Tongue (tissue), 2 donors: Measurements from ENCODE around the gene AP2B1. TPM values are rescaled to one million over a fixed set of nuclear protein-coding genes. Genes with fewer than 3 reads are reported as not detected.
"Not testable (repeated sequence)": the region's sequence is repeated elsewhere in the genome, so short reads cannot be mapped to it uniquely, and the experiment has no call there.

ENCODE experiments used
- DNase-seq: peaks from one replicate; pipeline ENCODE4 v3.0.0-alpha.2; 2015
- total RNA-seq: library from RNA; depleted of rRNA; stranded (reverse); fragments of >200 nt; gene quantifications from one replicate; pipeline ENCODE4 v1.2.3, GENCODE V29; 2014

Gene AP2B1
- total RNA-seq, 1 donor from 2014 or later = 77.1 TPM

GRCh38 chr17:35700150-35700549, 113.0 kb downstream of the AP2B1 start:
- no peak for DNase-seq

GRCh38 chr17:35701491-35701890, 114.4 kb downstream of the AP2B1 start:
- no peak for DNase-seq

- DNase-seq = not testable (repeated sequence)
These were observed 116.2 kb downstream of the AP2B1 start for GRCh38 chr17:35703308-35703707.

GRCh38 chr17:35705230-35705629, 118.1 kb downstream of the AP2B1 start:
- no peak for DNase-seq

GRCh38 chr17:35705705-35706104, 118.6 kb downstream of the AP2B1 start:
- DNase-seq = no peak

- no peak for DNase-seq
These were observed 121.0 kb downstream of the AP2B1 start for GRCh38 chr17:35708149-35708548.

GRCh38 chr17:35708951-35709350, 121.8 kb downstream of the AP2B1 start:
- no peak for DNase-seq

GRCh38 chr17:35709874-35710273, 122.8 kb downstream of the AP2B1 start:
- DNase-seq = no peak

GRCh38 chr17:35710950-35711349, 123.8 kb downstream of the AP2B1 start:
- no peak for DNase-seq

- DNase-seq = peak; percentile 37
These were observed 126.1 kb downstream of the AP2B1 start for GRCh38 chr17:35713069-35713728.

- no peak for DNase-seq
These were observed 127.9 kb downstream of the AP2B1 start for GRCh38 chr17:35714988-35715387.

GRCh38 chr17:35715416-35715815, 128.3 kb downstream of the AP2B1 start:
- DNase-seq = no peak

- DNase-seq = no peak
These were observed 129.1 kb downstream of the AP2B1 start for GRCh38 chr17:35716173-35716572.

- no peak for DNase-seq
These were observed 129.9 kb downstream of the AP2B1 start for GRCh38 chr17:35716897-35717465.

- no peak for DNase-seq
These were observed 130.4 kb downstream of the AP2B1 start for GRCh38 chr17:35717475-35717874.

- DNase-seq = no peak
These were observed 136.6 kb downstream of the AP2B1 start for GRCh38 chr17:35723735-35724134.

GRCh38 chr17:35725058-35725457, 137.9 kb downstream of the AP2B1 start:
- no peak for DNase-seq

- no peak for DNase-seq
These were observed 138.6 kb downstream of the AP2B1 start for GRCh38 chr17:35725802-35726126.

GRCh38 chr17:35726127-35726952, 139.2 kb downstream of the AP2B1 start:
- peak; percentile 54 for DNase-seq

- no peak for DNase-seq
These were observed 139.9 kb downstream of the AP2B1 start for GRCh38 chr17:35726953-35727460.

- no peak for DNase-seq
These were observed 140.5 kb downstream of the AP2B1 start for GRCh38 chr17:35727635-35728034.

- DNase-seq = no peak
These were observed 141.4 kb downstream of the AP2B1 start for GRCh38 chr17:35728551-35728950.

GRCh38 chr17:35729405-35729833, 142.3 kb downstream of the AP2B1 start:
- no peak for DNase-seq
